GM19324 (cell line): ENCODE results near the gene KCNJ12.
"Not testable (repeated sequence)": the region's sequence is repeated elsewhere in the genome, so short reads cannot be mapped to it uniquely, and the experiment has no call there.

ENCODE experiments used
- ATAC-seq: cut with Tn5 transposase; IDR thresholded peaks from one replicate; pipeline ENCODE4 v1.9.1; 2021; ENCODE audit warnings: mild to moderate bottlenecking, moderate library complexity; ENCODE audit not compliant: unreplicated experiment, low FRiP score

The KCNJ12 gene

DNA sequence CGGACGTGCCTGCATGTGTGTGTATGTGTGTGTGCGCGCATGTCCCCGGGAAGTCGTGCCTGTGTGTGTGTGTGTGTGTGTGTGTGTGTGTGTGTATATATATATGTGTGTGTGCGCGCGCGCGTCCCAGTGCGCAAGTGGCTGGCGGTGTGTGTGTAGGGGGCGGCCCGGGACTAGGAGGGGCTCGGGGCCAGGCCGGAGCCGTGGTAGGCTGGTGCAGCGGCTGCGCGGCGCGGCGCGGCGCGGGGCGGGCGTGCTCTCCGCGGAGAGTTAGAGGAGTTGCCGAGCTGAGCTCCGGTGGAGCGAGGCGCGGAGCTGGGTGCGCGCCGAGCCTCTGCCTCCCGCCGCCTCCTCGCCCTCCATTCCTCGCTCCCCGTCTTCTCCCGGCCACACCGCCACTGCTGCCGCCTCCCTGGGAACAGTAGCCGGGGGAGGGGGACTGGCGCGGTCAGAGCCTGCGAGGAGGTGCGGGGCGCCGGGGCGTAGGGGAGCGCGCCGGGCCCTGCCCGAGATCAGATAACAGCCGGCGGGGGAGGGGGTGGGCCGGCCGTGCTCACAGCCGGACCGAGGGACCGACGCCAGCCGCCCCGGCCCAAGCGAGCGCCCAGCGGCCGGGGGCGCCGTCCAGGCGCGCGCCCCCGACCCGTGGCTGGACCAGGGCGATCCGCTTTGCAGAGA, at the start of gene KCNJ12:
Gene KCNJ12 (plus strand): TSS at position 277 of the 678 bp plus-strand sequence. CDS start 38,986 bp downstream, outside the sequence.
- ATAC-seq: no peak

DNA sequence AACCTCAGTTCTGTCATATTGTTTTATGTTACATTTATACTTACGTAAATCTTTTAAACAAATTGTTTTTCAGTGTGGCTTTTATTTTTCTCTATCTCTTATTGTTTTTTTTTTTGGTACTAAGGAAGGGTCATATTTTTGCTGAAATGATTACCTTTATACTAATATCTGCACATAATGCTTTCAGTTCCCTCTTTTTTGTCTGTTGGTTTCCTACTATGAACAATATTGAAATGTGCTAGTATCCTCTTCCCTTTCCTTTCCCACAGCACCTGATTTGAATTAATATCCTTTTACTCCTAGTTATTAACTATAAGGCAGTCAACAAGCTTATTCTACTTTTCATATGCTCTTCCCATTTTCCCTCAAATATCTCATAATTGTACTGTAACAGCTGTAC, 48.2 kb upstream of the KCNJ12 start:
- ATAC-seq: not testable (repeated sequence)

DNA sequence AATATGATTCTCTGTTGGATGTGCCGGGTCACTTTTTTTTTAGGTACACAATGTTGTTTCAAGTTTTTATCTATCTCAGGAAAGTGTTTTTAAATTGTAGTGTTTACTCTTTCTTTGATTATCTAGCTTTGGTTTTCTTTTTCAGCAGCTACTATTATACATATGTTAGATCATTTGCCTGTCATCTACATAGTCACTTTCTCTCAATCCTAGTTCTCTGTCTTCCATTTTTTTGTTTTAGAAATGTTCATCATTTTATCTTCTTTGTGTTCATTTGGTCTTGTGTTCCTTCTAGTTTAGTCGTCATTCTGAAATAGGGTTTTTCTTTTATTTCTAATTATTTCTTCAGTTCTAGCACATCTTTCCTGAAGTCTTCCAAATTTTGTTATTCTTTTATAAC, 47.4 kb upstream of the KCNJ12 start:
- ATAC-seq: not testable (repeated sequence)

DNA sequence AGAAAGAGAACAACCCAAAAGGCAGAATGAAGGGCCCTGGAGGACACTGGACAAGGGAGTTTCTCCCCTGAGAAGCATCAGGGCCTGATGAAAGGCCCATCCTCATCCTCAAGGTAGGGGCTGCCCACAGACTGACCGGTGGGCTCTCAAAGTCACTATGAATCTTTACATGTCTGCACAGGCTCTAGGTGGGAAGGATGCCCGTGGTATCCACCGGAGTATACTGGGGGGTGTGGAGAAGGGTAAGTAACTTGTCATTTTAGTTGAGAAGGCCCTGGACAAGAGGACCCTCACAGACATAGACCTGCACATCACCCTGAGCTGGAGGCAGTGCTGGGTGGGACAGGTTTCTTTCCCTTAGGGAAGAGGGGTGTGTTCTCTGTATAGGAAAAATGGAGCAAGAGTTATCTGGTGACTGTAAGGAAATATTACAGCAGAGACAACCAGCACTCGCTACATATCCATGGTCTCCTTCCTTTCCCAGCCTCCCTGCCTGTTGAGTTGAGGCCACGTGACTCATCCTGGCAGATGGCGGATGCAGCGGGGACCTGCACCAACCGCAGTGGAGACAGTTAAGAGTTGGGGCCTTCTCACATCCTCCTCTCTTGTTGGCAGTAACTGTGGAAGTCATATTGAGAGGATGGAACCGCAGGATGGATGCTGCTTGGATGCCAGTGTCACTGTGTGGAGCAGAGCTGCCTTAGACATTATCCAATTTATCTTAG, 45.6 kb upstream of the KCNJ12 start:
- ATAC-seq: no peak

DNA sequence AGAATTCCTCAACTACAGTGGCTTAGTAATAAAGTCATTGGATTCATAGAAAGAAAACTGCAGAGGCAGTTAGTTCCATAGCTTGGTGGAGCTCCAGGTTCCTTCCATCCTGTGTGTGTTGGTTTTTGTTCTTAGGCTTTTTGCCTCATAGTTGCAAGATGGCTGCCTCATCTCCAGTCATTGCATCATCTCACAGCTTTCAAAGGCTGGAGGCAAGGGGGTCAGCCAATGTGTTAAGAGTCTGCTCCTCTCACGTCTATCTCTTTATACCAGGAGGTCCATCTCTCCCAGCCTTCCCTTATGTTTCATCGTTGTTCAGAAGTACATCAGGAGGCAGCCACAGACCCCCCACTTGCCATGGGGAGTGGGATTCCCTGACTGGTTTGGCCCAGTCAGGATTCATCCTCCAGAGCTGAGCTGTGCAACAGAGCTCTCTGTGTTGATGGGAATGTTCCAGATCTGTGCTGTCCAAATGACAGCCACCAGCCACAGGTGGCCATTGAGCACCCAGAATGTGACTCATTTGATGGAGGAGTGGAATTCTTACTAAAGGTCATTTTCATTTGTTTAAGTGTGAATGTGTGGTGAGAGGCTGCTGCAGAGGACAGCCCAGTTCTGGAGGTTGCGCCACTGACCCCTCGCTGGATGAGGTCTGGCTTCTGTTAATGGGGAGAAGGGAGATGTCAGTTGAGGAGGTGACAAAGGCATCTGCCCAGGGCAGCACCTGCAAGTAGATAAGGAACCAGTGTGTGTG, 39.4 kb upstream of the KCNJ12 start:
- ATAC-seq: not testable (repeated sequence)

DNA sequence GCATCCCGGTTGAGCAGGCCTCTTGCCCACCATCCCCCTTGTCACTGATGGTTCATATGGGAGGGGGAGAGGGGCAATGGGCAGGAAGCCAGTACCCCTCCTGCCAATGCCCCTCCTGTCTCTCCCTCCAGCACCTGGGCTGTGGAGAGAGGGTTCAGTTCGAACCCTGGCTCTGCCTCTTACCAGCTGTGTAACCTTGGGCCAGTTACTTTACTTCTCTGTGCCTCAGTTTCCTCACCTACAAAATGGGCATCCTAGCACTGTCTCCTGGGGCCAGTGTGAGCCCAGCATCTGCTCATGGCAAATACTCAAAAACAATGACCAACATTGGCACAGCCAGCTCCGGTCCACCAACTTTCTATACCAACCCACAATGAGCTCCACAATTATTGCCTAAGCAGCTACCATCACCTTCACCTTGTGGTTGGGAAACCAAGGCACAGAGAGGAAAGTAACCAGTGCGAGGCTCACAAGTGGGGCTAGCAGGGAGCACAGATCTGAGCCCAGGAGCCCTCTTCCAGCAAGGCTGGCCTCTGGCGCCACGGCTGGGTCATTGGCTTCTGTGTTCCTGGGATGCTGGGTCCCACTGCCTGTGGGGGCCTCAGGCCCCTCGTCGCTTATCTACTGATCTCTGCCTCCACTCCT, 38.1 kb upstream of the KCNJ12 start:
- not testable (repeated sequence) for ATAC-seq

DNA sequence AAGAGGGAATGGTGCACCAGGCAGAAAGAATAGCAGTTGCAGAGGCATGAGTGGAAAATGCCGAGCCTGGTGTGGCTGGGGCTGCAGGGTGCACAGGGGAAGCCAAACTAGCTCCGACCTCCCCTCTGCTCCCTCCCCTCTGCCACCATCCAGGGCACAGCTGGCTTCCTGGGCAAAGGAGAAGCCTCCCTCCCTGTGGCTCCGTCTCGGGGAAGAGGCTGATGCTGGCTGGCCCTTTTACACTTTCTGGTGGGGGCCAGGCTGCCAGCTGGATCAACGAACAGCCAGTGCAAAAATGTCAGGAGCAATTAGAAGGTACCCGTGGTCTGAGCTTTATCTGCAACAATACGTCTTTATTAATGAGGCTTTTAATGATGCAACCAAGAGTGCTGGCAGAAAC, 37.1 kb upstream of the KCNJ12 start:
- no peak for ATAC-seq

DNA sequence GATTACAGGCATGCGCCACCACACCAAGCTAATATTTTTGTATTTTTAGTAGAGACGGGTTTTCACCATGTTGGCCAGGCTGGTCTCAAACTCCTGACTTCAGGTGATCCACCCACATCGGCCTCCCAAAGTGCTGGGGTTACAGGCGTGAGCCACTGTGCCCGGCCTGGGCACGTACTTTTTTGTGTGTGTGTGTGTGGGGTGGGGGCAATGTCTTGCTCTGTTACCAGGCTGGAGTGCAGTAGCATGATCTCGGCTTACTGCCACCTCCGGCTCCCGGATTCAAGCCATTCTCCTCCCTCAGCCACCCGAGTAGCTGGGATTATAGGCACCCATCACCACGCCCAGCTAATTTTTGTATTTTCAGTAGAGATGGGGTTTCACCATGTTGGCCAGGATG, 36.6 kb upstream of the KCNJ12 start:
- not testable (repeated sequence) for ATAC-seq

DNA sequence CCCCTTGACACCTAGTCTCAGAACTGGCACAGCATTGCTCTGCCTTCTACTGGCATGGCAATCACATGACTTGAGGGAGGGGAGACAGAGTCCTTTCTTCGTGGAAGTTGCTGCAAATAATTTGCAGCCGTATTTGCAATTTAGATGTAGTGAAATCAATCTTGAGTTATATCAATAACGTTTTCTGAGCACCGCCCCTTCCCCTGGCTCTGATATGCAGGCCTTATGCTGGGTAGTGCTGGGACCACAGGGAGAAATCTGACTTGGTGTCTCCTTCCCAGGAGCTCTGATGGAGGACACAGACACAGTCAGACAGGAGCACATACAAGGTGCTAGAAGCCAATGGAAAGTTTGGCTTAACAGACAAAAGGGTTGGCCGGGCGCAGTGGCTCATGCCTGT, 35.8 kb upstream of the KCNJ12 start:
- ATAC-seq: not testable (repeated sequence)

DNA sequence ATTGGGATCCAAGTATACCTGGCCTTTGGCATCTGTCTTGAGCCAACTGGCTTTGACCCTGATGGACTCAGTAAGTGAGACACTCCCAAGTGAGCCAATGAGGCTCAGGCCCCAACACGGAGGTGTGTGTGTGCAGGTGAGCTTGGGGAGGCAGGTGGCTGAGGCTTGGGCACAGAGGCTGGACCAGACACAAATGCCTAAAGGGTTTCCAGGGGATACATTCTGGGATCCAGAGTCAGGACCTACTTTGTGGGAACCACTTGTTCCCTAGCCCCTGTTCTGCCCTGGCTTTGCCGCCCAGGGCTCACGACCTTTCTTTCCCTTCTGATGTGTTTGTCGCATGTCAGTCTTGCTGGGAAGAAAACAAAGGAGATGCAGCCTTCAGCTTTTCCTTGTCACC, 34.9 kb upstream of the KCNJ12 start:
- not testable (repeated sequence) for ATAC-seq

DNA sequence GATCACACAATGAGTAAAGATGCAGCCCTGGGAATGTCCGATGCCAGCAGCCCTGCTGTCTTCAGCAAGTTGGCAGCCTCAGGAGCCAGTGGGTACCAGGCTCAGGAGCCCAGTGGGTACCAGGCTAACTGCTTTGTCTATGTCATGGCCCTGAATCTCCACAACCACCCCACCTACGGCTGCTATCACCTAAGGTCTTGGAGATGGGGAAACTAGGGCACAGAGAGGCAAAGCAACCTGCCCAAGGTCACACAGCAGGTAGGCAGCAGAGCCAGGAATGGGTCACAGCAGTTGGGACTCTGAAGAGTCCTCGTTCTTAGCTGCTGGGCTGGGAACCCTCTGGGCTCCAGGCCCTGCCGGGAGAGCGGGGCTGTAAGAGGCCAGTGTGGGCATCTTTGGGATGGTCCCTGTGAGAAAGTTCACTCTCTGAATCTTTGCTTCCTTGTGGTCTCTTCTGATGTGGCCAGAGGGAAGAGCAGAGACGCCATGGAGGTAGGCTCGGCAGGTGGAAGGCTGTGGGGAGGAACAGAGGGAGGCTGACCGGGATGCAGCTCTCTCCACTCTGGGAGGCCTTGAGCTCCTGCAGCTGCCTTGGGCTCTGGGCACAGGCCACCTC, 34.1 kb upstream of the KCNJ12 start:
- not testable (repeated sequence) for ATAC-seq

DNA sequence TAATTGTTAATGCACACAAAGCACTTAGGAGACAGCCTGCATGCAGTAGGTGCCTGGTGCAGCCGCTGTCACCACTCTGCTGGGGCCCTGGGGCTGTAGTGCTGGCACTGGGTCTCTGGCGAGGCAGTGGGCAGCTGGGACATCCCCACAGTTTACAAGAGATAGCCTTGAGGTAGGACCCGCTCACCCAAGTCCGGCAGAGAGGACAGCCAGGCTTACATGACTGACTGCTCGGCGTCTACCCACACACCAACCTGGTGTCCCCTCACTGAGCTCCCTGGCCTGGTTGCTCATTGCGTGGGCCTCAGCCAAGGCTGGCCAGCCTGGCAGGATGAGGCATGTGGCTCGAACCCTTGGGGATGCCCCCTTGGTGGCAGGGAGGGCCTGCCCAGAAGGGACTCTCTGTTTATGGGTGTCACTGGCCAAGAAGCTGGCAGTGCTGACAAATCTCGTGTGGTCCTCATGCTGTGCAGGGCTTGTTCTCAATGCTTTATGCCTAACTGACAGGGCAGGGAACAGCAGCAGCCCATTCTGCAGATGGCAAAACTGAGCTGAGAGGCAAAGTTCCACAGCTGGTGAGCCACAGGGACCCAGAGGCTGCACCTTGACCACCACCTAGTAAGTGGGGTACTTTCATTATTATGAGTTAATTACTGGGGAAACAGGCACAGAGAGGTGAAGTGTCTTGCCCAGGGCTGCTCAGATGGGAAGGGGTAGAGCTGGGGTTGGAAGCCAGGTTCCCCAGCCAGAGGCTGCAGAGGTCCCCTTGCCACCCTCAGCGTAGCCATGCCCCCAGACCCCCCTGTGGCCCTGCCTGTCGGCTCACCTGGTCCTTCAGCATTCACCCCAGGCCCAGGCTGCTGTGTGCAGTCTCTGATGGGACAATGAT, 32.9 kb upstream of the KCNJ12 start:
- not testable (repeated sequence) for ATAC-seq

DNA sequence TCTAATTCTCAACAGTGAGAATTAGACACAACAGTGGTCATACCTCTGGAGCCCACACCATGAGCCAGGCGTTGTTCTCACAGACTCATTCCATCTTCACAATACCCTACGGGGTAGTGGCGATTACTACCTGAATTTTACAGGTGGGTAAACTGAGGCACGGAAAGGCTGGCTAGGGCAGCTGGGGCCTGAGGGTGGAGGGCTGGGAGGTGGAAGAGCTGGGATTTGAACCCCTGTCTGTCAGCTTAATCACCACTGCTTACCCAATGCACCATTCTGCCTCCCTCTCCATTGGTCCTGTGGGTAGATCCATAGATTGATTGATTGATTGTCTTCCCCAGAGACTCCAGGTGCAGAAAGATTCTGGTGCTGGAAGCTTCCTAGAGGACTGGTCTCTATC, 31.4 kb upstream of the KCNJ12 start:
- ATAC-seq: not testable (repeated sequence)

DNA sequence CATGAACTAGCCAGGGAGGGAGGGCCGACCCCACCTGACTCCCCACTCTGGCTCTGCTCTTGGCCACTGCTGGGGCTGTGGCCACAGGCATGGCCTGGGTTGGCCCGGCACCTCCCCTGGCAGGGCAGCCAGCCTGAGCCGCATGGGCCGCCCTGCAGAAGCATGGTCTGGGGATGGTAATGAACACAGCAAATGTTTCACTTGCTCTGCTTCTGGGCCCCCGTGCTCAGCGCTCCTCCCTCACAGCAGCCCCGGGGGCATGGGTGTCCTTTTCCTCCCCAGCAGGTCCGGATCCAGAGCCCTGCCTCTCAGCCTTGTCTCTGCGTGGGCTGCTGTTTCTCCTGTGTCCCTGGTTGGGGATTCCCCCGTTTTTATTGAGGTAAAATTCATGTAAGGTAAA, 30.9 kb upstream of the KCNJ12 start:
- no peak for ATAC-seq

DNA sequence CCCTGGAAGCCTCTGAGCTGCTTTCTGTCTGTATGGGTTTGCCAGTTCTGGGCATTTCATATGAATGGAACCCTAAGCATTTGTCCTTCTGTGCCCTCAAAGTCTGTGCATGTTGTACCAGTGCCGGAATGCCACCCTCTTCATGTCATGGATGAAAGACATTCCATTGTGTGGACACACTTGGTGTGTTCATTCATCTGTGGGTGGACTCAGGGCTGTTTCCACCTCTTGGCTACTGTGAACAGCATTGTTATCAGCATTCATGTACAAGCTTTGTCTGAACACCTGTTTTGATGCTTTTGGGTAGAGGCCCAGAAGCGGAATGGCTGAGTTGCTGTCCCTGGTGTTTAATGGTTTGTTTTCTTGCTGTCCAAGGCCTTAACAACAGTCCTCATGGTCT, 30.1 kb upstream of the KCNJ12 start:
- ATAC-seq: not testable (repeated sequence)

DNA sequence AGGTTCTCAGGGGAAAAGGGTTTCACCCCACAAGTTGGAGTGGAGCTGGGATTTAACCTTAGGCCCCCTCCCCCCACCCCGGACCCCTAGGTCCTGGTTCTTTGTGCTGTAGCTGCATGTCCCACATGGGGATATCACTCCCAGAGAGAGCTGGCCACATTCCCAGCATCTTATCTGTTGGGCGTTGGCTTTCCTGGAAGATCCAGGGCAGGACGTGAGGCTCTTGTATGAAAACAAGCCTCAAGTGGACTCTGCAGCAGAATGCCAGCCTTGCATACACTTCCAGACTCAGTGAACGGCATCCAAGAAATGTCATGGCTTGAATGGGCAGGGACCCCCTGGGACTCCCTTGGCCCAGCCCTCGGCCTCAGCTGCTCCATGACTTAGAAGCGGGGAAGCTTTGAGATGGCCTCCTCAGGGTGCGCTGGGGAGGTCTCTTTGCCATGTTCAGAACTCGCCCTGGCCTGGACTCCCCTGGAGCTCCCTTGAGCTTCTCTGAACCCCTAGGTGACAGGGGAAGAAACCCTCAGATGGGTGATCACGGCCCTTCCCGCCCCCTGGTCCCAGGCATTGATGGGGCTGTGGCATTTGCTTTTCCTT, 29.4 kb upstream of the KCNJ12 start:
- not testable (repeated sequence) for ATAC-seq

DNA sequence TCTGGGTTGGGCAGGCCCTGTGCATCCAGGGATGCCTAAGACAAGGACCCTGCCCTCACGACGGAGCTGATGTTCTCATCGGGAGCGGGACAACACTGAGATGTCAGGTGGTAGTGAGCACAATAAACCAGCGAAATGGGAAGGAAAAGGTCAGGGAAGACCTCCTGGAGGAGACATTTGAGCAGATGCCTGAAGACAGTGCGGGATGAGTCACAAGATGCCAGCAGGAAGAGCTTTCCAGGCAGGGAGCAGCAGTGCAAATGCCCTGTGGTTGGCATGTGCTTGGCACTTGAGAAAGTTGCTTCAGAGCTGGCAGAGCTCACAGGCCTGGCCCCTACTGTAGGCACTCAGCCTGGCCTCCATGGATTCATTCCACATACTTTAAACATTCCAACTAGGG, 28.5 kb upstream of the KCNJ12 start:
- not testable (repeated sequence) for ATAC-seq

DNA sequence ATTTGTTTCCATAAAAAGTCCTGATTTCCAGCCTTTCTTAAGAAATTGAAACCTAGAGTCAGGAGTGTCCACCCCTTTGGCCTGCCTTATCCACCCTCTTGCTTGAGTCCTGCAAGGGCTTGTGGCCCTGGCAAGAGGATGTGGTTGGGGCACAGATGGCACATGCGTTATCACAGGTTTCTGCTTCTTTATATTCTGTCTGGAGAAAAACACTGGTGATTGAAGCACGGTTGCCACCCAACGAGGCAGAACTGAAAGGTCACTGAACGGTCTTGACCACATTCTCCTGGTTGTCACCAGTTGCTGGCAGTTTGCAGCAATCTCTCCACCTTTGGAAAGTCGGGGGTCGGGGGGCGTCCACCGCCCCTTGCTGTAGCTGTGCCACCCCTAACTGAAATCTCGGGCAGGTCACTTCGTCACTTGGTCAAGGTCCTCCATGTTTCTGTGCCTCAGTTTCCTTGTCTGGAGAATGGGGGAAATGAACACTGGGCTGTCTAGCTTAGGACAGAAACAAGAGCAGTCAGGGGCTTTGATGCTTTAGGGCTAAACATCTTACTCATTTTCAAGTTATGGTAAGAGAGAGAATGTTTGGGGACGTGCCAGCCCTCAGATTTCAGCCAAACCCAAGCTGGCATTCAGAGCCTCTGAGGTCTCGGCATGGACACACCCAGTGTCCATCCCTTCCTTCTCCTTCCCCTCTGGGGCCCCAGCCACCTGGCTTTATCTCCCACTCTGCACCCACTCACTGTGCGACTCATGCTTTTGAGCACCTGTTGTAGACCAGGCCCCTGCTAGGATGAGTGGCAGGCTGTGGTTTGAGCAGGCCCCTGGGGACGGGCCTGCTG, 27.9 kb upstream of the KCNJ12 start:
- not testable (repeated sequence) for ATAC-seq
